Urothelium cell line (cell line): Measurements from ENCODE around the gene MKNK1.
"Not testable (repeated sequence)": the region's sequence is repeated elsewhere in the genome, so short reads cannot be mapped to it uniquely, and the experiment has no call there.

Source experiments
- DNase-seq: peaks from one replicate; pipeline ENCODE4 v3.0.0; 2011; ENCODE audit warnings: low spot score, mixed read lengths
- FAIRE-seq: peaks from 2 replicates; lab custom pipeline; 2011; peaks lifted over from hg19 to GRCh38; lab: Jason Lieb, UNC

The MKNK1 gene

GRCh38 chr1:46603858-46604549, at the start of gene MKNK1:
Gene MKNK1 (minus strand): TSS chr1:46604268. CDS start chr1:46583327, 20,941 bp downstream.
- DNase-seq (no peak), FAIRE-seq (no peak)

GRCh38 chr1:46653405-46653958, 49.4 kb upstream of the MKNK1 start:
- DNase-seq: no peak
- no peak for FAIRE-seq

- FAIRE-seq (no peak), DNase-seq (no peak)
These were observed 48.4 kb upstream of the MKNK1 start for GRCh38 chr1:46652321-46653100.

DNA sequence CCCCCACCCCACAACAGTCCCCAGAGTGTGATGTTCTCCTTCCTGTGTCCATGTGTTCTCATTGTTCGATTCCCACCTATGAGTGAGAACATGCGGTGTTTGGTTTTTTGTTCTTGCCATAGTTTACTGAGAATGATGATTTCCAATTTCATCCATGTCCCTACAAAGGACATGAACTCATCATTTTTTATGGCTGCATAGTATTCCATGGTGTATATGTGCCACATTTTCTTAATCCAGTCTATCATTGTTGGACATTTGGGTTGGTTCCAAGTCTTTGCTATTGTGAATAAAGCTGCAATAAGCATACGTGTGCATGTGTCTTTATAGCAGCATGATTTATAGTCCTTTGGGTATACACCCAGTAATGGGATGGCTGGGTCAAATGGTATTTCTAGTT, 47.1 kb upstream of the MKNK1 start:
- not testable (repeated sequence) for DNase-seq, FAIRE-seq

DNA sequence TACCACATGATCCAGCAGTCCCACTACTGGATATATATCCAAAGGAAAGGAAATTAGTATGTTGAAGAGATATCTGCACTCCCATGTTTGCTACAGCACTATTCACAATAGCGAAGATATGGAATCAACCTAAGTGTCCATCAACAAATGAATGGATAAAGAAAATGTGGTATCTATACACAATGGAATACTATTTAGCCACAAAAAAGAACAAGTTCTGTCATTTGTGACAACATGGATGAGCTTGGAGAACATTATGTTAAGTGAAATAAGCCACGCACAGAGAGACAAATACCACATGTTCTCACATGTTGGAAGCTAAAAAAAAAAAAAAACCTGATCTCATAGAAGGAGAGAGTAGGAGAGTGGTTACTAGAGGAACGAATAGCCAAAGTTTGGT, 46.4 kb upstream of the MKNK1 start:
- DNase-seq (no peak), FAIRE-seq (no peak)

DNA sequence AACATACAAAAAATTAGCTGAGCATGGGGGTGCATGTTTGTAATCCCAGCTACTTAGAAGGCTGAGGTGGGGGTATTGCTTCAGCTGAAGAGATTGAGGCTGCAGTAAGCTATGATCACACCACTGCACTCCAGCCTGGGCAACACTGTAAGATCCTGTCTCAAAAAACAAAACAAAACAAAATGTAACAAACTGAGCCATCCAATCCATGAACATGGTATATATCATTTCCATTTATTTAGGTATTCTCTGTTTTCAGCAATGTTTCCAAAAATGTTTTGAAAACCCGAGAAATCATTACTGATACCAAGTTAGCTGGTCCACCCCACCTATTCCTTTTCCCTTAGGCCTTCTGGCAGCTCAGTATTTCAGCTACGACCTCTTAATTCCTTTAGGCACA, 45.7 kb upstream of the MKNK1 start:
- no peak for DNase-seq
- FAIRE-seq: no peak

GRCh38 chr1:46647611-46648010, 43.5 kb upstream of the MKNK1 start:
- FAIRE-seq (no peak), DNase-seq (no peak)

- DNase-seq: no peak
- FAIRE-seq: no peak
These were observed 42.8 kb upstream of the MKNK1 start for GRCh38 chr1:46646844-46647243.

DNA sequence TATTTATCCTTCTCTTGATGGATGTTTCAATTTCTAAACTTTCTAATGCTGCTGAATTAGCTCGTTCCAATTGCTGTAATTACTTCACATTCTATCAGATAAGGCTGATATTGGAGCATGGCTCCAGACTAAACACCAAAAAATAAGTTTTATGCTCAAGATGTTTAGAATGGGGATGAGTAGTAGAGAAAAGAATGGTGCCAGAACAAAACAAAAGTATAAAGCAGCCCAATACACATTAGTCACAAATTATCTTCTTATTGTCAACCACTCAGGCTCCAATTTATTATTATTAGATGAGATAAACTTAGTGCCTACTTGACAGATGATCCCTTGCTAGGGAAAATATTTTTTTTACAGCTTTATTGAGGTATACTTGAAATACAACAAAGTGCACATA, 42.3 kb upstream of the MKNK1 start:
- DNase-seq (no peak), FAIRE-seq (no peak)

DNA sequence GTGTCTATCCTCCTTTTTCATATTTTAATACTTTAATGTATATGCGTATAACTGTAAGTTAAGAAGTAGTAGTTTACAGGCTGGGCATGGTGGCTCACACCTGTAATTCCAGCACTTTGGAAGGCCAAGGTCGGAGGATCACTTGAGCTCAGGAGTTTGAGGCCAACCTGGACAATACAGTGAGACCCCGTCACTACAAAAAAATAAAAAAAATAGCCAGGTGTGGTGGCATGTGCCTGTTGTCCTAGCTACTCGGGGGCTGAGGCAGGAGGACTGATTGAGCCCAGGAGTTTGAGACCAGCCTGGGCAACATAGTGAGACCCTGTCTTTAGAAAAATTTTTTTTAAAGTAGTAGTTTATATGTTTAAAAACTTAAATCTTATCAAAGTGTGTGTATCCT, 41.7 kb upstream of the MKNK1 start:
- DNase-seq: no peak
- no peak for FAIRE-seq

DNA sequence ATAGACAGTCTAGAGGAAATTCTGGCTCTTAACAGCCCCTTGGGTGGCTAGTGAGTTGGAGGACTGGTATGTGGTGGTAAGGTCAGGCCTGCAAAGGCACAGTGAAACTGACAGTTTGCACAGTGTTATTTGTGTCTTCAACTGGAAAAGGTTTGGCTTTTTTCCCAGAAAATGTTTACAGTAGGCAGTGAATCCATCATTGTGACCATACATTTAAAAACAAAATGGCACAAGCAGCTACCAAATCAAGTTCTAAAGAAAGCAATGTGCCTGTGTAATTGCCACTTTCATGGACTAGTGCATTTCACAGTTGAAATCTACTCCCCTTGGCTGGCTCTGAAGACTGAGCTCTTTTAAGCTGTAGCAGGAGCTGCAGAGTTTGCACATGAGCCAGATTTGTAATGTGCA, 39.3 kb upstream of the MKNK1 start:
- DNase-seq (peak; percentile 54), FAIRE-seq (no peak)

- DNase-seq (no peak), FAIRE-seq (peak; percentile 17)
These were observed 38.1 kb upstream of the MKNK1 start for GRCh38 chr1:46642115-46642680.

GRCh38 chr1:46639547-46639946, 35.5 kb upstream of the MKNK1 start:
- no peak for DNase-seq
- FAIRE-seq: no peak

DNA sequence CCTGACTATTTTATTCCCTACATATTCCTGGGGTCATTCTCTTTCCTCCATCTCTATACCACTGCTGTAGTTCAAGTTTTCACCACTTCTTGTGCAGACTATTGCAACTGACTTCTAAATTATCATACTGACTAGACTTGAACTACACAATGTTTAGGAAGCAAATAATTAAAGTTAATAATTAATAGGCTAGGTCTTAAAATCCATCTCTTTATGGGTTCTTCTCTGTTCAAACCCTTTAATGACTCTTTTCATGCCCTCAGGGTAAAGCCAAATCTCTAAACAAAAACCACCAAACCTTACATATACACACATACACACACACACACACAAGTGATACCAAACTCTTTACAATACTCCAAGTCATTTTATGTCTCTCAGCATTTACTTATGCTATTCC, 34.9 kb upstream of the MKNK1 start:
- DNase-seq (no peak), FAIRE-seq (no peak)

DNA sequence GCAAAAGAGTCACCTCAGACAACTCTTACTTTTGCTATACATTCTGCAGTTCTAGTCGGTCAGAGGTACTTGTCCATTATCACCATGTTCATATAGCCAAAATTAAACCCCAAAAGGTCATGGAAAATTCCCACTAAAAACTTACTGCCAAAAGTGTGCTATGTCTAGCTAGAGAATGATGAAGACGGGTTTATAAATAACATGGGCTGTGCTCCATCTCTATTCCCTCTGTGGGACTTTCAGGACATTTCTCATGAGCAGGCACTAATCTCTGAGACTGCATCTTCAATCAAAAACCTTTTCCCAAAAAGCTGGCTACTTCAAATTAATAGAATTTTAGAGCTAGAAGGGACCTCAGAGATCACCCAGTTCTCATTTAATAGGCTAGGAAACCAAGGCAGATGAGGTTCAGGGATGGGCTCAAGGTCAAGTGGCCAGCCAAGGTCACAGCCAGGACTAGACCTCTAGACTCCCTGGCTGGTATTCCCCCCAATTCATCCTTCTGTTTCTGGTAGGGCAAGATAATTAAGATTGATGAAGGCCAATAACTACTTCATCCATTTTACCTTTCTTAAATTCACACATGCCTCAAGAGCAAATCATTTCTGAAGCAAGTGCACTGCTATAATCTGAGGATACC, 33.5 kb upstream of the MKNK1 start:
- FAIRE-seq: no peak

GRCh38 chr1:46635205-46635604, 31.1 kb upstream of the MKNK1 start:
- FAIRE-seq (no peak), DNase-seq (no peak)

More for the DNA sequence above, 33.5 kb upstream of the MKNK1 start:
- no peak for DNase-seq

DNA sequence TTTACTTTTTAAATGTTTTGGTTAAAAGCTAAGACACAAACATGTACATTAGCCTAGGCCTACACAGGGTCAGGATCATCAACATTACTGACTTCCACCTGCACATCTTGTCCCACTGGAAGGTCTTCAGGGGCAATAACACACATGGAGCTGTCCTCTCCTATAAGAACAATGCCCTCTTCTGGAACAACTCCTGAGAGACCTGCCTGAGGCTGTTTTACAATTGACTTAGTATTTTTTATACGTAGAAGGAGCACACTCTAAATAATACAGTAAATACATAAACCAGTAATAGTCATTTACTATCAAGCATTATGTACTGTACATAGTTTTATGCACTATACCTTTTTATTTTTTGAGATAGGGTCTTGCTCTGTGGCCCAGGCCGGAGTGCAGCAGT, 26.7 kb upstream of the MKNK1 start:
- DNase-seq: no peak
- FAIRE-seq: no peak

GRCh38 chr1:46623743-46624644, 19.9 kb upstream of the MKNK1 start:
- DNase-seq (no peak), FAIRE-seq (no peak)

- DNase-seq (no peak), FAIRE-seq (no peak)
These were observed 18.3 kb upstream of the MKNK1 start for GRCh38 chr1:46622344-46622743.

DNA sequence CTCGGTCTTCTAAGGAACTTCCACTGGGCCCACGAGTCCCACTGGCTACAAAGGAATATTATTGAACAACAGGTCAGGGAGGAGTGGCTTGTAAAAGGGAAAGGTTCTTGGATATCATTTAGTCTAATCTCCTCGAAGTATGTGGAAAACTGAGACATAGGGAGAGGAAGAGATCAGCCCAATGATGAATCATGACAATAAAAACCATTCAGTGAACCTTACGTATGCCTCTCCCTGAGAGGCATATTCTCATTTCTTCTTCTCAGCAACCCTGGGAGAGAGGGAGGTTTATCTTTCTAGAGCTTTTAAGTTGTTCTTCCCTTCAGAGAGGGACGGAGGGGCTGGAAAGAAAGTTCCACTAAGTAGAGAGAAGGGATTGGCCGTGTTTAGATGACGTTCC, 17.9 kb upstream of the MKNK1 start:
- no peak for DNase-seq
- FAIRE-seq: no peak
